OCI-LY1 (cell line): ENCODE data around the gene ROBO4.

Experiments used
- H2AFZ ChIP-seq: fragments of 200-600 bp; sonication (generic), shearing (Covaris generic); 2 replicates; pipeline ENCODE4 v1.6.0; 2014; ENCODE audit warnings: antibody characterized with exemption, mild to moderate bottlenecking, low read length
- H3F3A ChIP-seq: fragments of 200-600 bp; sonication (generic), shearing (Covaris generic); 2 replicates; pipeline ENCODE4 v1.6.0; 2014; ENCODE audit warnings: mild to moderate bottlenecking, antibody characterized with exemption, low read length, moderate library complexity; ENCODE audit not compliant: insufficient read depth
- H3K27ac ChIP-seq: fragments of 200-600 bp; sonication (generic); 2 replicates; pipeline ENCODE4 v1.5.1; 2014; ENCODE audit warnings: low read length, mixed run types, mild to moderate bottlenecking, low read depth; ENCODE audit not compliant: poor library complexity, severe bottlenecking
- H3K27me3 ChIP-seq: fragments of 200-600 bp; sonication (generic); 2 replicates; pipeline ENCODE4 v1.6.0; 2014; ENCODE audit warnings: antibody characterized with exemption, mild to moderate bottlenecking, low read length, moderate library complexity; ENCODE audit not compliant: insufficient read depth
- H3K36me3 ChIP-seq: fragments of 200-600 bp; sonication (generic); 2 replicates; pipeline ENCODE4 v1.6.1; 2014; ENCODE audit warnings: mild to moderate bottlenecking, antibody characterized with exemption, low read length, moderate library complexity, mixed read lengths; ENCODE audit not compliant: insufficient read depth
- H3K4me1 ChIP-seq: fragments of 200-600 bp; sonication (generic); 2 replicates; pipeline ENCODE4 v1.5.1; 2014; ENCODE audit warnings: mild to moderate bottlenecking, low read length, moderate library complexity; ENCODE audit not compliant: insufficient read depth, severe bottlenecking
- H3K4me2 ChIP-seq: fragments of 200-600 bp; sonication (generic), shearing (Covaris generic); 2 replicates; pipeline ENCODE4 v1.6.1; 2014; ENCODE audit warnings: low read length
- H3K4me3 ChIP-seq: fragments of 200-600 bp; sonication (generic); 2 replicates; pipeline ENCODE4 v1.5.1; 2014; ENCODE audit warnings: low read length, low read depth, mild to moderate bottlenecking, mixed read lengths; ENCODE audit not compliant: poor library complexity, severe bottlenecking
- H3K79me2 ChIP-seq: fragments of 200-600 bp; shearing (Covaris generic); 2 replicates; pipeline ENCODE4 v1.6.1; 2016; ENCODE audit warnings: mixed run types, low read length, mixed read lengths; ENCODE audit not compliant: insufficient read depth
- H3K9ac ChIP-seq: fragments of 200-600 bp; sonication (generic), shearing (Covaris generic); 2 replicates; pipeline ENCODE4 v1.6.1; 2014; ENCODE audit warnings: mild to moderate bottlenecking, low read length, mixed read lengths
- H3K9me2 ChIP-seq: fragments of 200-600 bp; sonication (generic), shearing (Covaris generic); 2 replicates; pipeline ENCODE4 v1.6.1; 2014; ENCODE audit warnings: low read depth, mild to moderate bottlenecking, low read length, mixed read lengths
- H3K9me3 ChIP-seq: fragments of 200-600 bp; shearing (Covaris generic); 2 replicates; pipeline ENCODE4 v1.6.1; 2014; ENCODE audit warnings: low read length, mixed read lengths
- H4K20me1 ChIP-seq: fragments of 200-600 bp; sonication (generic), shearing (Covaris generic); 2 replicates; pipeline ENCODE4 v1.6.0; 2016; ENCODE audit warnings: mild to moderate bottlenecking, low read length; ENCODE audit not compliant: insufficient read depth
- EZH2 ChIP-seq: fragments of 200-600 bp; sonication (generic), shearing (Covaris generic); IDR thresholded peaks from 2 replicates; pipeline ENCODE4 v1.8.0; 2017; ENCODE audit warnings: borderline replicate concordance, mixed run types, mild to moderate bottlenecking, antibody characterized with exemption, low read length, moderate library complexity, mixed read lengths
- TF ChIP-seq, protein P1 (sequence below): fragments of 200-600 bp; sonication (generic), shearing (Covaris generic); IDR thresholded peaks from 2 replicates; pipeline ENCODE4 v1.5.1; 2017; ENCODE audit warnings: mild to moderate bottlenecking, antibody characterized with exemption, low read length, moderate library complexity, mixed read lengths

Gene ROBO4

DNA sequence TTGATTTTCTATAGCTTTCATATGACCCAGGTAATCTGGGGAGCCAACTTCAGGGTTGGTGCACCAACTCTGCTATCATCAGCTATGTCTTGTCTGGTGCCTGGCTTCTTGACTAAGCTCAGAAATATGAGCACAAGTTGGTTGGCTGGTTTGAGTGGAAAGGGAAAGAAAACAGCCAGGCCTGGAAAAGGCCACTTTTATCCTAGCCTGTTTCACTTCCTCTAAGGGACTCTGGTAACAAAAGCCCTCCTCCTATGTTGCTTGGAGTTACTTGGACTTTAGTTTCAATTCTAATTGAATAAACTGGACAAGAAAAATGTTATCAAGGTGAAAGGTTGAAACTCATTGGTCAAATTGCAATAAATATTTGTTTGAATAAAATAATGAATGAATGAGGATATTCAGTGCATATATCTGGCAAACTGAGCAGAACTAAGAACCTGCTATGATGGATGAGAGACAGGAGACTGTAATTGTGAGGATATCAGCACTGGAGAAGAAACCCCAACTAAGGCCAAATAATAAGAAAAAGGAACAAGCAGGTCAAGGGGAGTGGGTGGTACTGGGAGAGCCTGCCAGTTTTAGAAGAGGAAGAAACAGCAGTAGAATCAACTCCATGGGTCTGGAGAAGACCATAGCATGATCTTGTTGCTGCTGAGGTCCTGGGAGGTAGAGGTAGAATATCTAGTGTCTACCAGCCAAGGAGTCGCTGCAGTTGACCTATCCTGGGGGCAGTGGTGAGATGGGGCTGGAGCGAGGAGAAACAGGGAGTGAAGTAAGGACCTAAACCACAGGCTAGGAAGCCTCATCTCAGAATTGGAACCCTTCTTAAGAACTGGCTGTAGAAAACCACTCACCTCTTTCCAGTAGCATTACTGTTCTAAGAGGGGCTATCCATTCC is 8.2 kb downstream of the ROBO4 start:
- Histone ChIP-seq H3K4me1 (no peaks in the 10 kb centered on the region), H3K9ac (no peak overlapping the region), H3K4me2 (no peak overlapping the region), H3K79me2 (no peaks in the 10 kb centered on the region), H3K27me3 (0 out of 2 replicates have a peak, but pooled peaks cover 2% of the 10 kb centered on the region), H3K9me3 (no peaks in the 10 kb centered on the region), H3K36me3 (no peaks in the 10 kb centered on the region), H3F3A (no peaks in the 10 kb centered on the region), H3K4me3 (no peak overlapping the region), H4K20me1 (no peaks in the 10 kb centered on the region), H2AFZ (no peak overlapping the region), H3K9me2 (no peaks in the 10 kb centered on the region), H3K27ac (no peak overlapping the region)
- no peak for TF ChIP-seq EZH2
- TF ChIP-seq, protein P1, sequence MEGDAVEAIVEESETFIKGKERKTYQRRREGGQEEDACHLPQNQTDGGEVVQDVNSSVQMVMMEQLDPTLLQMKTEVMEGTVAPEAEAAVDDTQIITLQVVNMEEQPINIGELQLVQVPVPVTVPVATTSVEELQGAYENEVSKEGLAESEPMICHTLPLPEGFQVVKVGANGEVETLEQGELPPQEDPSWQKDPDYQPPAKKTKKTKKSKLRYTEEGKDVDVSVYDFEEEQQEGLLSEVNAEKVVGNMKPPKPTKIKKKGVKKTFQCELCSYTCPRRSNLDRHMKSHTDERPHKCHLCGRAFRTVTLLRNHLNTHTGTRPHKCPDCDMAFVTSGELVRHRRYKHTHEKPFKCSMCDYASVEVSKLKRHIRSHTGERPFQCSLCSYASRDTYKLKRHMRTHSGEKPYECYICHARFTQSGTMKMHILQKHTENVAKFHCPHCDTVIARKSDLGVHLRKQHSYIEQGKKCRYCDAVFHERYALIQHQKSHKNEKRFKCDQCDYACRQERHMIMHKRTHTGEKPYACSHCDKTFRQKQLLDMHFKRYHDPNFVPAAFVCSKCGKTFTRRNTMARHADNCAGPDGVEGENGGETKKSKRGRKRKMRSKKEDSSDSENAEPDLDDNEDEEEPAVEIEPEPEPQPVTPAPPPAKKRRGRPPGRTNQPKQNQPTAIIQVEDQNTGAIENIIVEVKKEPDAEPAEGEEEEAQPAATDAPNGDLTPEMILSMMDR: no peak

DNA sequence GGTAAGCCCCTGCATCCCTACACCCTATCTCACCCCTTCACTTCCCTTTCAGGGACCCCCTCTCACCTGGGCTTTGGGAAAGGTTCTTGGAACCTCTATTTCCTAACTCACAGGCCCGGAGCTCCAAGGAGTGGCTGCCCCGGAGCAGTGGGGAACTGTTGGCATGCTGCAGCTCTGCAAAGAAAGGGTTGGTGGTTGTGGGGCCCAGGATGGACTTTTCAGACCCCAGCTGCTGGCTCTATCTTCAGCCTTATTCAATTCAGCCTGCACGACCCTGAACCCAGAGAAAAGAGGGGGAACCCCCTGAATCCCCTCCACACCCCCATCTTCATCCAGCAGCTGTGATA is 10.0 kb downstream of the ROBO4 start:
- Histone ChIP-seq H3F3A (no peaks in the 10 kb centered on the region), H3K9me2 (no peaks in the 10 kb centered on the region), H3K27me3 (0 out of 2 replicates have a peak, but pooled peaks cover 2% of the 10 kb centered on the region), H3K4me1 (no peaks in the 10 kb centered on the region), H3K4me2 (no peak overlapping the region), H3K9me3 (no peaks in the 10 kb centered on the region), H4K20me1 (no peaks in the 10 kb centered on the region), H2AFZ (no peak overlapping the region), H3K9ac (no peak overlapping the region), H3K4me3 (no peak overlapping the region), H3K36me3 (no peaks in the 10 kb centered on the region), H3K27ac (no peak overlapping the region), H3K79me2 (no peaks in the 10 kb centered on the region)
- no peak for TF ChIP-seq EZH2
- TF ChIP-seq, protein P1: no peak

DNA sequence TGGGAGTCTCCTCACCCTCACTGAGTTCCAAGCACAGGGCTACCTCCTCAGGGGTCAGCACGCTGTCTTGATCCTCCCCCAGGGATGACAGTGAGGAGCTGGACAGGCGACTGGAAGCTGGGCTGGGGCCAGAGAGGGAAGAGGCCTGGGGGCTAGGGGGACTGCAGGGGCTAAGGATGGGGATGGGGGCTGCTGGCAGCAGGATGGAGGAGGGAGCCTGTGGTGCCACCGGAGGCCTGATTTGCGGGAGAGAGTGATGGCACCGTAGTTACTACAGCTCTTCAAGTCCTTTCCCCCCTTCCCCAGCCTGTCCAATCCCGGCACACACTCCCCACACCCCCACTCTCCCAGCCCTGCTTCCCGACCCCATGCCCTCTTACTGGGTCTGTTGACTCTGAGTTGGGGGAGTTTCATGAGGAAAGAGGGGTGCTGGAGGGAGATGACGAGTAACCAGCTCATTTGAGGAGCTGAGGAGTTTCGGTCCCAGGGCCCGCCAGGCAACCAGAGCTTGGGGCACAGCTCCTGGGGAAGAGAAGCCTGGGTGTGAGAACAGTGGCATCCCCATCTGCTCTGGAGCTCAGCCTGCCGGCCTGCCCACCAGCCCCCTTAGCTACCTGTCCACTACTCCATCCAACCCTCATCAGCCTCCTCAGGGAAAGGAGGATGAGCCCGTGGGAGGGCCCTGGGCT is 10.5 kb downstream of the ROBO4 start:
- Histone ChIP-seq H3K27me3 (0 out of 2 replicates have a peak, but pooled peaks cover under 1% of the 10 kb centered on the region), H3K79me2 (no peaks in the 10 kb centered on the region), H3K9me3 (no peaks in the 10 kb centered on the region), H3F3A (no peaks in the 10 kb centered on the region), H2AFZ (no peak overlapping the region), H3K4me1 (no peaks in the 10 kb centered on the region), H4K20me1 (no peaks in the 10 kb centered on the region), H3K4me2 (no peak overlapping the region), H3K4me3 (no peak overlapping the region), H3K9me2 (no peaks in the 10 kb centered on the region), H3K27ac (no peak overlapping the region), H3K36me3 (no peaks in the 10 kb centered on the region), H3K9ac (no peak overlapping the region)
- no peak for TF ChIP-seq EZH2
